HepG2 (cell line): ENCODE measurements around the gene RAB43. TPM values are rescaled to one million over a fixed set of nuclear protein-coding genes. Genes with fewer than 3 reads are reported as not detected.

ENCODE experiments used
- ATF7-NPFF ChIP-seq: sonication (generic); formaldehyde crosslinking; IDR thresholded peaks from 2 replicates; pipeline ENCODE4 v1.8.1; 2023; ENCODE audit warnings: mild to moderate bottlenecking, low read depth, missing genetic modification reagents, moderate library complexity
- CSRNP1 ChIP-seq: sonication (generic); formaldehyde crosslinking; IDR thresholded peaks from 2 replicates; pipeline ENCODE4 v1.8.1; 2023; ENCODE audit warnings: mild to moderate bottlenecking, missing genetic modification reagents
- FLYWCH1 ChIP-seq: sonication (generic); formaldehyde crosslinking; IDR thresholded peaks from 2 replicates; pipeline ENCODE4 v1.8.1; 2023; ENCODE audit warnings: mild to moderate bottlenecking, missing genetic modification reagents
- GTF3A ChIP-seq: sonication (generic); formaldehyde crosslinking; conservative IDR thresholded peaks from 2 replicates; pipeline ENCODE4 v1.4.0; 2020; ENCODE audit warnings: mild to moderate bottlenecking, missing genetic modification reagents
- PRDM10 ChIP-seq: sonication (generic); formaldehyde crosslinking; IDR thresholded peaks from 2 replicates; pipeline ENCODE4 v1.4.0; 2020; ENCODE audit warnings: low read depth, missing genetic modification reagents
- TFE3 ChIP-seq: IDR thresholded peaks from 2 replicates; pipeline ENCODE4 v1.6.1; 2016
- USF2 ChIP-seq, 2 experiments: sonication (generic) in 1 of 2; formaldehyde crosslinking in 1 of 2; IDR thresholded peaks; 2 replicates each; pipeline versions ENCODE4 v1.5.1 to v1.6.1; 2011 to 2020; ENCODE audit warnings: borderline replicate concordance in 1 of 2, low read depth in 1 of 2, low read length in 1 of 2, mild to moderate bottlenecking in 1 of 2, missing genetic modification reagents in 1 of 2, moderate library complexity in 1 of 2
- ZFY ChIP-seq: sonication (generic); formaldehyde crosslinking; IDR thresholded peaks from 2 replicates; pipeline ENCODE4 v1.4.0; 2020; ENCODE audit warnings: missing genetic modification reagents
- ZNF557 ChIP-seq: sonication (generic); formaldehyde crosslinking; IDR thresholded peaks from 2 replicates; pipeline ENCODE4 v1.4.0; 2020; ENCODE audit warnings: missing genetic modification reagents
- ZNF644 ChIP-seq: IDR thresholded peaks from 2 replicates; pipeline ENCODE4 v1.6.1; 2016; ENCODE audit warnings: low read depth
- ZNF678 ChIP-seq: sonication (generic); formaldehyde crosslinking; IDR thresholded peaks from 2 replicates; pipeline ENCODE4 v1.4.0; 2020; ENCODE audit warnings: mild to moderate bottlenecking, missing genetic modification reagents
- ZNF687 ChIP-seq: sonication (generic); formaldehyde crosslinking; IDR thresholded peaks from 2 replicates; pipeline ENCODE4 v1.5.1; 2020; ENCODE audit warnings: mild to moderate bottlenecking, missing genetic modification reagents, moderate library complexity
- ZNF768 ChIP-seq: sonication (generic); formaldehyde crosslinking; IDR thresholded peaks from 2 replicates; pipeline ENCODE4 v1.4.0; 2020; ENCODE audit warnings: missing genetic modification reagents
- polyA plus RNA-seq, 8 experiments: library from polyadenylated mRNA; depleted of rRNA in 3 of 8; stranded (reverse) in 7 of 8; unstranded in 1 of 8; fragments of >200 nt; fragmentation: Illumina TruSeq in 4 of 8; extraction: Trizol in 4 of 8; gene quantifications; 2 replicates each; pipeline versions ENCODE4 v1.2.1 to v1.2.3, GENCODE V29; 2011 to 2016; ENCODE audit warnings: low read depth in 4 of 8, missing spikeins in 1 of 8, mixed read lengths in 1 of 8; ENCODE audit not compliant: insufficient read depth in 1 of 8
- total RNA-seq, 5 experiments: library from RNA; depleted of rRNA; stranded (reverse); fragments of >200 nt; fragmentation: Illumina TruSeq; extraction: Trizol; gene quantifications; 2 replicates each; pipeline ENCODE4 v1.2.3, GENCODE V29; 2016; ENCODE audit warnings: low read depth in 1 of 5

Gene RAB43
- total and polyA plus RNA-seq, 2 of the 13 experiments (the other 11 are each of a cell fraction or from before 2014, with no cell fraction given): 11.8 to 18.4 TPM

GRCh38 chr3:129160891-129161859 is 39.6 kb upstream of the RAB43 start, which contains the start of gene ISY1 (continued):
- TF ChIP-seq ZNF687 (peak; percentile 93), ZNF768 (CRISPR knock-in tag) (no peak; the same call in 1 of the 2 replicates), CSRNP1 (CRISPR knock-in tag) (peak; percentile 91), ZNF557 (CRISPR knock-in tag) (no peak), PRDM10 (CRISPR knock-in tag) (peak; percentile 9; the same call in 1 of the 2 replicates), ZFY (CRISPR knock-in tag) (peak; percentile 89), ATF7-NPFF (CRISPR knock-in tag) (peak; percentile 43; the same call in 1 of the 2 replicates), ZNF644 (no peak), ZNF678 (no peak), GTF3A (CRISPR knock-in tag) (no peak), TFE3 (CRISPR knock-in tag) (peak; percentile 45; the same call in 1 of the 2 replicates), USF2 (IDR thresholded peaks at IDR 0.05; ENCODE audit: low read depth, low read length) (no peak), USF2 (CRISPR knock-in tag; IDR thresholded peaks at IDR 0.05; ENCODE audit: borderline replicate concordance) (no peak), FLYWCH1 (CRISPR knock-in tag) (peak; percentile 59; the same call in 1 of the 2 replicates)
